SK-N-SH (cell line): ENCODE measurements around the gene PRDM8. TPM values are rescaled to one million over a fixed set of nuclear protein-coding genes. Genes with fewer than 3 reads are reported as not detected.
A peak's percentile ranks its signal among the peaks of the same experiment; 100 is the strongest.

ENCODE experiments used
- CTCF ChIA-PET: fragments of 300-600, 350-600 bp; formaldehyde crosslinking; extraction: SDS; loops from one replicate; lab custom pipeline; 2021; lab: Yijun Ruan, JAX
- POLR2A ChIA-PET: fragments of 350-600 bp; sonication (Branson Sonifier 250); formaldehyde crosslinking; extraction: SDS; loops from one replicate; lab custom pipeline; 2020; ENCODE audit warnings: antibody characterized with exemption, inconsistent platforms; lab: Yijun Ruan, JAX
- DNase-seq: peaks from one replicate; pipeline ENCODE4 v3.0.0; 2012
- H2AFZ ChIP-seq: fragments of 200-600 bp; sonication (generic); 2 replicates; pipeline ENCODE4 v1.8.1; 2016; ENCODE audit warnings: antibody characterized with exemption, mild to moderate bottlenecking, low read depth
- H3F3A ChIP-seq: fragments of 200-600 bp; sonication (generic); replicated peaks from 2 replicates; pipeline ENCODE3; 2016; ENCODE audit warnings: antibody characterized with exemption, mild to moderate bottlenecking; ENCODE audit not compliant: insufficient read depth
- H3K27ac ChIP-seq, 2 experiments: fragments of 200-500 bp in 1 of 2; fragments of 200-600 bp in 1 of 2; sonication (Bioruptor generic) in 1 of 2; sonication (generic), shearing (Covaris generic) in 1 of 2; 2 replicates each; pipeline versions ENCODE4 v1.5.1 to v1.6.1; 2014 to 2016; ENCODE audit warnings: low read depth in 2 of 2, inconsistent platforms in 1 of 2, low read length in 1 of 2, mild to moderate bottlenecking in 1 of 2, mixed read lengths in 1 of 2
- H3K27me3 ChIP-seq: fragments of 200-600 bp; sonication (generic), shearing (Covaris generic); 2 replicates; pipeline ENCODE4 v1.6.1; 2016; ENCODE audit warnings: mixed run types; ENCODE audit not compliant: insufficient read depth
- H3K36me3 ChIP-seq, 2 experiments: fragments of 200-500 bp in 1 of 2; fragments of 200-600 bp in 1 of 2; sonication (Bioruptor generic) in 1 of 2; sonication (generic) in 1 of 2; replicated peaks in 1 of 2; 2 replicates each; pipeline versions ENCODE3 to v1.5.1; 2014 to 2016; ENCODE audit warnings: low read length in 1 of 2, mild to moderate bottlenecking in 1 of 2; ENCODE audit not compliant: insufficient read depth in 2 of 2, control insufficient read depth in 1 of 2
- H3K4me1 ChIP-seq, 2 experiments: fragments of 200-500 bp in 1 of 2; fragments of 200-600 bp in 1 of 2; sonication (Bioruptor generic) in 1 of 2; sonication (generic), shearing (Covaris generic) in 1 of 2; 2 replicates each; pipeline versions ENCODE4 v1.5.1 to v1.6.1; 2014 to 2016; ENCODE audit warnings: low read depth in 1 of 2, low read length in 1 of 2, mixed run types in 1 of 2; ENCODE audit not compliant: insufficient read depth in 2 of 2, control insufficient read depth in 1 of 2
- H3K4me2 ChIP-seq: fragments of 200-600 bp; sonication (generic), shearing (Covaris generic); 2 replicates; pipeline ENCODE4 v1.6.1; 2017; ENCODE audit warnings: mixed run types
- H3K4me3 ChIP-seq, 2 experiments: fragments of 200-500 bp in 1 of 2; fragments of 200-600 bp in 1 of 2; sonication (Bioruptor generic) in 1 of 2; sonication (generic), shearing (Covaris generic) in 1 of 2; 2 replicates each; pipeline versions ENCODE4 v1.5.1 to v1.8.1; 2014 to 2016; ENCODE audit warnings: low read depth in 2 of 2, inconsistent platforms in 1 of 2, low read length in 1 of 2, mild to moderate bottlenecking in 1 of 2, mixed read lengths in 1 of 2, moderate library complexity in 1 of 2
- H3K79me2 ChIP-seq: fragments of 200-600 bp; sonication (generic); 2 replicates; pipeline ENCODE4 v1.8.1; 2017; ENCODE audit warnings: mild to moderate bottlenecking; ENCODE audit not compliant: insufficient read depth
- H3K9ac ChIP-seq: fragments of 200-600 bp; sonication (generic); 2 replicates; pipeline ENCODE4 v1.6.1; 2017; ENCODE audit warnings: mixed run types
- H3K9me2 ChIP-seq: fragments of 200-600 bp; sonication (generic); 2 replicates; pipeline ENCODE4 v1.6.1; 2017; ENCODE audit warnings: mixed run types
- H3K9me3 ChIP-seq: fragments of 200-600 bp; sonication (generic); 2 replicates; pipeline ENCODE4 v1.6.1; 2017; ENCODE audit warnings: mixed run types, mild to moderate bottlenecking, moderate library complexity
- H4K20me1 ChIP-seq: fragments of 200-600 bp; sonication (generic); 2 replicates; pipeline ENCODE4 v1.6.1; 2017; ENCODE audit warnings: mild to moderate bottlenecking, mixed run types; ENCODE audit not compliant: insufficient read depth
- CHD2 ChIP-seq: fragments of 150-350 bp; IDR thresholded peaks from 2 replicates; pipeline ENCODE4 v1.6.1; 2018; ENCODE audit warnings: low read length; ENCODE audit not compliant: partially characterized antibody
- CTCF ChIP-seq: fragments of 200-600 bp; sonication (generic); IDR thresholded peaks from 2 replicates; pipeline ENCODE4 v1.6.1; 2017; ENCODE audit warnings: antibody characterized with exemption, mild to moderate bottlenecking, moderate library complexity
- ELF1 ChIP-seq: IDR thresholded peaks from 2 replicates; pipeline ENCODE4 v1.4.0; 2012
- EP300 ChIP-seq, 2 experiments: IDR thresholded peaks; 2 replicates each; pipeline versions ENCODE4 v1.4.0 to v1.6.1; 2012; ENCODE audit warnings: borderline replicate concordance in 1 of 2, low read depth in 1 of 2, low read length in 1 of 2
- FOSL2 ChIP-seq: IDR thresholded peaks from 2 replicates; pipeline ENCODE4 v1.4.0; 2012; ENCODE audit warnings: low read depth, mild to moderate bottlenecking, moderate library complexity, borderline replicate concordance
- FOXM1 ChIP-seq: IDR thresholded peaks from 2 replicates; pipeline ENCODE4 v1.4.0; 2012; ENCODE audit warnings: low read depth, mild to moderate bottlenecking
- GABPA ChIP-seq: IDR thresholded peaks from 2 replicates; pipeline ENCODE4 v1.4.0; 2012; ENCODE audit warnings: low read depth, mild to moderate bottlenecking
- MEF2A ChIP-seq: IDR thresholded peaks from 2 replicates; pipeline ENCODE4 v1.4.0; 2012; ENCODE audit warnings: low read depth, borderline replicate concordance
- MXI1 ChIP-seq: IDR thresholded peaks from 2 replicates; pipeline ENCODE4 v1.6.1; 2012; ENCODE audit warnings: mild to moderate bottlenecking, low read depth, low read length, improper control_type of control experiment
- NFIC ChIP-seq: IDR thresholded peaks from 2 replicates; pipeline ENCODE4 v1.4.0; 2012; ENCODE audit warnings: borderline replicate concordance
- NRF1 ChIP-seq: IDR thresholded peaks from 2 replicates; pipeline ENCODE4 v1.6.1; 2012; ENCODE audit warnings: low read depth, mild to moderate bottlenecking, low read length
- POLR2AphosphoS5 ChIP-seq: IDR thresholded peaks from 2 replicates; pipeline ENCODE4 v1.6.1; 2012; ENCODE audit warnings: low read depth, low read length
- RCOR1 ChIP-seq: fragments of 150-350 bp; IDR thresholded peaks from 2 replicates; pipeline ENCODE4 v1.6.1; 2017; ENCODE audit warnings: antibody characterized with exemption, low read length
- RFX5 ChIP-seq: IDR thresholded peaks from 2 replicates; pipeline ENCODE4 v1.6.1; 2012; ENCODE audit warnings: mild to moderate bottlenecking, improper control_type of control experiment, low read length
- RXRA ChIP-seq: IDR thresholded peaks from 2 replicates; pipeline ENCODE4 v1.4.0; 2012; ENCODE audit warnings: low read depth, mild to moderate bottlenecking, borderline replicate concordance
- SIN3A ChIP-seq: IDR thresholded peaks from 2 replicates; pipeline ENCODE4 v1.6.1; 2012; ENCODE audit warnings: low read depth, mild to moderate bottlenecking, low read length, moderate library complexity, borderline replicate concordance
- SMC3 ChIP-seq: IDR thresholded peaks from 2 replicates; pipeline ENCODE4 v1.6.1; 2012; ENCODE audit warnings: low read depth, low read length, improper control_type of control experiment
- TAF1 ChIP-seq: IDR thresholded peaks from 2 replicates; pipeline ENCODE4 v1.6.1; 2012; ENCODE audit warnings: low read depth, mild to moderate bottlenecking, low read length, moderate library complexity, borderline replicate concordance
- TCF12 ChIP-seq: IDR thresholded peaks from 2 replicates; pipeline ENCODE4 v1.4.0; 2012
- YY1 ChIP-seq: IDR thresholded peaks from 2 replicates; pipeline ENCODE4 v1.4.0; 2012; ENCODE audit warnings: low read depth, mild to moderate bottlenecking
- WGBS: methylation state at CpG from one replicate; pipeline ENCODE4 v1.1.6; 2017; ENCODE audit warnings: low lambda C conversion rate; 5-methylcytosine and 5-hydroxymethylcytosine counted together
- polyA plus RNA-seq, 3 experiments: library from polyadenylated mRNA; depleted of rRNA; stranded (reverse); fragments of >200 nt; gene quantifications; 2 replicates each; pipeline ENCODE4 v1.2.3, GENCODE V29; 2012
- TF ChIP-seq, protein P1 (sequence below): fragments of 150-350 bp; IDR thresholded peaks from 2 replicates; pipeline ENCODE4 v1.6.1; 2016; ENCODE audit warnings: mild to moderate bottlenecking, low read depth, low read length
- TF ChIP-seq, protein P2 (sequence below): fragments of 150-350 bp; IDR thresholded peaks from 2 replicates; pipeline ENCODE4 v1.6.1; 2017; ENCODE audit warnings: antibody characterized with exemption, low read length, low read depth, borderline replicate concordance
- TF ChIP-seq, protein P3 (sequence below): IDR thresholded peaks from 2 replicates; pipeline ENCODE4 v1.4.0; 2012; ENCODE audit warnings: low read depth, borderline replicate concordance
- TF ChIP-seq, protein P4 (sequence below): IDR thresholded peaks from 2 replicates; pipeline ENCODE4 v1.4.0; 2012; ENCODE audit warnings: low read depth

Gene PRDM8
- polyA plus RNA-seq, 1 of the 3 experiments (the other 2 are of a cell fraction): 3.5 TPM

DNA sequence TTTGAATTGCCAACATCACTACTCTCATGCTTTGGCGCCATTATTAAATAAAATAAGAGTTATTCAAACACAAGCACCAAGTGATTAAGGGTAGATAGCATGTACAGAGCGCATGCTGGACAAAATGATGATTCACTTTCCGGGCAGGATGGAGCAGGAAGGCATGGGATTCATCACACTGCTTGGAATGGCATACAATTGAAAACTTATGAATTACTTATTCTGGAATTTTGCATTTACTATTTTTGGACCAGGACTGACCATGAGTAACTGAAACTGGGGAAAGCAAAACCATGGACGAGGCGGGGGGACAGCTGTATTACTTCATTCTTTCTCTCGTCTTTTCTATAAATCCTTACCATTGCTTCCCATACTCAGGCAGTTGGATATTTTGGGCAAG is 40.7 kb downstream of the PRDM8 start (continued):
- TF ChIP-seq, protein P1, sequence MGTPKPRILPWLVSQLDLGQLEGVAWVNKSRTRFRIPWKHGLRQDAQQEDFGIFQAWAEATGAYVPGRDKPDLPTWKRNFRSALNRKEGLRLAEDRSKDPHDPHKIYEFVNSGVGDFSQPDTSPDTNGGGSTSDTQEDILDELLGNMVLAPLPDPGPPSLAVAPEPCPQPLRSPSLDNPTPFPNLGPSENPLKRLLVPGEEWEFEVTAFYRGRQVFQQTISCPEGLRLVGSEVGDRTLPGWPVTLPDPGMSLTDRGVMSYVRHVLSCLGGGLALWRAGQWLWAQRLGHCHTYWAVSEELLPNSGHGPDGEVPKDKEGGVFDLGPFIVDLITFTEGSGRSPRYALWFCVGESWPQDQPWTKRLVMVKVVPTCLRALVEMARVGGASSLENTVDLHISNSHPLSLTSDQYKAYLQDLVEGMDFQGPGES: no peak
- TF ChIP-seq FOSL2: peak; percentile 96
- peak; percentile 85 for TF ChIP-seq RXRA
- no peak for TF ChIP-seq CHD2
- no peak for TF ChIP-seq RFX5
- TF ChIP-seq, protein P2, sequence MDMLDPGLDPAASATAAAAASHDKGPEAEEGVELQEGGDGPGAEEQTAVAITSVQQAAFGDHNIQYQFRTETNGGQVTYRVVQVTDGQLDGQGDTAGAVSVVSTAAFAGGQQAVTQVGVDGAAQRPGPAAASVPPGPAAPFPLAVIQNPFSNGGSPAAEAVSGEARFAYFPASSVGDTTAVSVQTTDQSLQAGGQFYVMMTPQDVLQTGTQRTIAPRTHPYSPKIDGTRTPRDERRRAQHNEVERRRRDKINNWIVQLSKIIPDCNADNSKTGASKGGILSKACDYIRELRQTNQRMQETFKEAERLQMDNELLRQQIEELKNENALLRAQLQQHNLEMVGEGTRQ: no peak
- 0 out of 2 replicates have a peak, but pooled peaks have one; percentile 26 for TF ChIP-seq ELF1
- peak; percentile 69; the same call in 1 of the 2 replicates for TF ChIP-seq YY1
- no peak for TF ChIP-seq NRF1
- TF ChIP-seq SMC3: no peak
- TF ChIP-seq SIN3A: peak; percentile 44; the same call in 1 of the 2 replicates
- no peak for TF ChIP-seq RCOR1
- peak; percentile 96 for TF ChIP-seq FOXM1
- TF ChIP-seq GABPA: no peak
- no peak for TF ChIP-seq CTCF

GRCh38 chr4:80239480-80240150 is 42.3 kb downstream of the PRDM8 start:
- Histone ChIP-seq H3K4me3 (no peak overlapping the region), H3K4me2 (peak overlapping the region; percentile 74), H3K27ac (peak overlapping the region; percentile 87 to 100), H3K9ac (peak overlapping the region; percentile 83), H3K9me2 (no peaks in the 10 kb centered on the region), H4K20me1 (no peaks in the 10 kb centered on the region), H3K79me2 (peaks cover 6% of the 10 kb centered on the region; the same call in 1 of the 2 replicates), H2AFZ (no peak overlapping the region; the same call in 1 of the 2 replicates), H3K4me1 (peaks cover 6 to 48% of the 10 kb centered on the region in 2 experiments; a peak in 3 of 4 replicates), H3K27me3 (no peaks in the 10 kb centered on the region), H3K36me3 (no peaks in the 10 kb centered on the region), H3K9me3 (no peaks in the 10 kb centered on the region), H3F3A (peaks cover 69% of the 10 kb centered on the region)
- ChIA-PET POLR2A (no interaction called here), CTCF (interaction anchor here (0.6 kb wide), 1 partner anchor 16 kb away, joined by 3 read pairs; no protein-coding TSS in a partner anchor)
- WGBS: 36% methylated on average over 3 of the region's 3 CpGs
- no peak for DNase-seq
- TF ChIP-seq, protein P3, sequence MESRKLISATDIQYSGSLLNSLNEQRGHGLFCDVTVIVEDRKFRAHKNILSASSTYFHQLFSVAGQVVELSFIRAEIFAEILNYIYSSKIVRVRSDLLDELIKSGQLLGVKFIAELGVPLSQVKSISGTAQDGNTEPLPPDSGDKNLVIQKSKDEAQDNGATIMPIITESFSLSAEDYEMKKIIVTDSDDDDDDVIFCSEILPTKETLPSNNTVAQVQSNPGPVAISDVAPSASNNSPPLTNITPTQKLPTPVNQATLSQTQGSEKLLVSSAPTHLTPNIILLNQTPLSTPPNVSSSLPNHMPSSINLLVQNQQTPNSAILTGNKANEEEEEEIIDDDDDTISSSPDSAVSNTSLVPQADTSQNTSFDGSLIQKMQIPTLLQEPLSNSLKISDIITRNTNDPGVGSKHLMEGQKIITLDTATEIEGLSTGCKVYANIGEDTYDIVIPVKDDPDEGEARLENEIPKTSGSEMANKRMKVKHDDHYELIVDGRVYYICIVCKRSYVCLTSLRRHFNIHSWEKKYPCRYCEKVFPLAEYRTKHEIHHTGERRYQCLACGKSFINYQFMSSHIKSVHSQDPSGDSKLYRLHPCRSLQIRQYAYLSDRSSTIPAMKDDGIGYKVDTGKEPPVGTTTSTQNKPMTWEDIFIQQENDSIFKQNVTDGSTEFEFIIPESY: no peak
- TF ChIP-seq EP300 (IDR thresholded peaks at IDR 0.05; ENCODE audit: borderline replicate concordance in 1 of 2, low read depth in 1 of 2, low read length in 1 of 2) (peak in 1 of 2 experiments; percentile 51; a peak in 1 of 4 replicates), MEF2A (no peak), RXRA (no peak), ELF1 (0 out of 2 replicates have a peak, but pooled peaks have one; percentile 24), POLR2AphosphoS5 (peak; percentile 52; the same call in 1 of the 2 replicates), NRF1 (no peak), NFIC (0 out of 2 replicates have a peak, but pooled peaks have one; percentile 6), MXI1 (no peak), TAF1 (no peak), TCF12 (peak; percentile 66), SIN3A (no peak)
- TF ChIP-seq, protein P4, sequence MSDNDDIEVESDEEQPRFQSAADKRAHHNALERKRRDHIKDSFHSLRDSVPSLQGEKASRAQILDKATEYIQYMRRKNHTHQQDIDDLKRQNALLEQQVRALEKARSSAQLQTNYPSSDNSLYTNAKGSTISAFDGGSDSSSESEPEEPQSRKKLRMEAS: peak; percentile 28; the same call in 1 of the 2 replicates
- TF ChIP-seq, protein P2: no peak
